GM18907 (cell line): ENCODE measurements around the gene GSTT2B.
"Not testable (repeated sequence)": the region's sequence is repeated elsewhere in the genome, so short reads cannot be mapped to it uniquely, and the experiment has no call there.

Experiments used
- ATAC-seq: cut with Tn5 transposase; IDR thresholded peaks from one replicate; pipeline ENCODE4 v1.9.1; 2021; ENCODE audit warnings: mild to moderate bottlenecking, moderate library complexity; ENCODE audit not compliant: unreplicated experiment

Gene GSTT2B

GRCh38 chr22:23949764-23950163 is 11.2 kb downstream of the GSTT2B start:
- ATAC-seq, result not testable (repeated sequence)

GRCh38 chr22:23947391-23947790 is 13.6 kb downstream of the GSTT2B start:
- not testable (repeated sequence) for ATAC-seq

- not testable (repeated sequence) for ATAC-seq
These were observed 20.8 kb downstream of the GSTT2B start for GRCh38 chr22:23940166-23940565.

- no peak for ATAC-seq
These were observed 22.0 kb downstream of the GSTT2B start for GRCh38 chr22:23939017-23939357.

- ATAC-seq, result no peak
These were observed 22.5 kb downstream of the GSTT2B start for GRCh38 chr22:23938328-23939016.

- no peak for ATAC-seq
These were observed 34.4 kb downstream of the GSTT2B start for GRCh38 chr22:23926561-23926960.

GRCh38 chr22:23925020-23925606 is 35.9 kb downstream of the GSTT2B start:
- ATAC-seq, result no peak

- no peak for ATAC-seq
These were observed 38.1 kb downstream of the GSTT2B start for GRCh38 chr22:23922921-23923320.

GRCh38 chr22:23921586-23922201 is 39.3 kb downstream of the GSTT2B start:
- not testable (repeated sequence) for ATAC-seq

- ATAC-seq, result not testable (repeated sequence)
These were observed 40.8 kb downstream of the GSTT2B start for GRCh38 chr22:23920267-23920611.

GRCh38 chr22:23915290-23915689 is 45.7 kb downstream of the GSTT2B start:
- ATAC-seq, result no peak

GRCh38 chr22:23913661-23914353 is 47.2 kb downstream of the GSTT2B start:
- ATAC-seq, result peak; percentile 95

GRCh38 chr22:23913306-23913660 is 47.7 kb downstream of the GSTT2B start:
- peak; percentile 10 for ATAC-seq

- no peak for ATAC-seq
These were observed 48.6 kb downstream of the GSTT2B start for GRCh38 chr22:23912293-23912903.

GRCh38 chr22:23911318-23911980 is 49.5 kb downstream of the GSTT2B start:
- ATAC-seq, result no peak

- no peak for ATAC-seq
These were observed 50.4 kb downstream of the GSTT2B start for GRCh38 chr22:23910496-23911190.

- ATAC-seq, result no peak
These were observed 51.6 kb downstream of the GSTT2B start for GRCh38 chr22:23909296-23909898.

- ATAC-seq, result no peak
These were observed 52.3 kb downstream of the GSTT2B start for GRCh38 chr22:23908587-23909205.

GRCh38 chr22:23907423-23907822 is 53.6 kb downstream of the GSTT2B start:
- not testable (repeated sequence) for ATAC-seq
